Right renal pelvis (tissue), 4 donors: ENCODE data around the gene CATSPER3. TPM values are rescaled to one million over a fixed set of nuclear protein-coding genes. Genes with fewer than 3 reads are reported as not detected.
"Not testable (repeated sequence)": the region's sequence is repeated elsewhere in the genome, so short reads cannot be mapped to it uniquely, and the experiment has no call there.

Experiments used
- DNase-seq, 4 donors: peaks; one replicate each; pipeline ENCODE4 v3.0.0-alpha.2; 2013; ENCODE audit warnings: low read depth in 4 of 4, low spot score in 3 of 4, missing footprints in 1 of 4
- polyA plus RNA-seq, 4 donors: library from polyadenylated mRNA; unstranded; fragments of 120-200 nt; gene quantifications; one replicate each; pipeline ENCODE4 v1.2.1, GENCODE V29; 2013; ENCODE audit not compliant: insufficient read length in 4 of 4

CATSPER3 gene
- polyA plus RNA-seq, 4 donors: 0.58 to 1.5 (median 1.2) TPM

- no peak for DNase-seq
Measured at GRCh38 chr5:134969166-134969565, 1.5 kb downstream of the CATSPER3 start.

- DNase-seq: no peak
Measured at GRCh38 chr5:134975078-134975715, 7.5 kb downstream of the CATSPER3 start.

- DNase-seq: no peak
Measured at GRCh38 chr5:134975843-134976242, 8.1 kb downstream of the CATSPER3 start.

GRCh38 chr5:134976841-134977240, 9.1 kb downstream of the CATSPER3 start:
- no peak for DNase-seq

- DNase-seq: no peak
Measured at GRCh38 chr5:134979416-134979815, 11.7 kb downstream of the CATSPER3 start.

GRCh38 chr5:134982230-134982629, 14.5 kb downstream of the CATSPER3 start:
- no peak for DNase-seq

GRCh38 chr5:134989266-134989830, 21.6 kb downstream of the CATSPER3 start:
- no peak for DNase-seq

- DNase-seq: not testable (repeated sequence)
Measured at GRCh38 chr5:134990183-134990582, 22.5 kb downstream of the CATSPER3 start.

- no peak for DNase-seq
Measured at GRCh38 chr5:134992148-134992547, 24.4 kb downstream of the CATSPER3 start.

GRCh38 chr5:134993161-134993560, 25.5 kb downstream of the CATSPER3 start:
- no peak for DNase-seq

GRCh38 chr5:134994560-134995156, 27.0 kb downstream of the CATSPER3 start:
- DNase-seq: no peak

GRCh38 chr5:134995850-134996402, 28.2 kb downstream of the CATSPER3 start:
- DNase-seq: no peak

GRCh38 chr5:134997015-134997414, 29.3 kb downstream of the CATSPER3 start:
- no peak for DNase-seq

GRCh38 chr5:134998068-134998467, 30.4 kb downstream of the CATSPER3 start:
- DNase-seq: not testable (repeated sequence)

GRCh38 chr5:135004376-135004775, 36.7 kb downstream of the CATSPER3 start:
- no peak for DNase-seq

GRCh38 chr5:135005076-135005475, 37.4 kb downstream of the CATSPER3 start:
- DNase-seq: no peak

GRCh38 chr5:135007305-135007704, 39.6 kb downstream of the CATSPER3 start:
- DNase-seq: no peak

GRCh38 chr5:135007749-135008363, 40.1 kb downstream of the CATSPER3 start:
- DNase-seq: no peak

- DNase-seq: no peak
Measured at GRCh38 chr5:135008556-135008955, 40.8 kb downstream of the CATSPER3 start.

GRCh38 chr5:135008981-135009735, 41.5 kb downstream of the CATSPER3 start:
- no peak for DNase-seq
